CD14-positive monocyte (primary cell): Measurements from ENCODE around the gene PRR20A. TPM values are rescaled to one million over a fixed set of nuclear protein-coding genes. Genes with fewer than 3 reads are reported as not detected.

Experiments used
- DNase-seq, 3 donors: peaks; one replicate each; pipeline ENCODE4 v3.0.0-alpha.2; 2011 to 2022
- H2AFZ ChIP-seq: 2 replicates; pipeline ENCODE4 v1.6.0; 2012; ENCODE audit warnings: mild to moderate bottlenecking, low read depth, low read length, inconsistent platforms; ENCODE audit not compliant: insufficient read depth, poor library complexity, severe bottlenecking
- H3K27ac ChIP-seq, 2 donors: 1 replicate in 1 of 2; 2 replicates in 1 of 2; pipeline ENCODE4 v1.5.1; 2012 to 2013; ENCODE audit warnings: low read length in 2 of 2, control low read depth in 1 of 2, inconsistent platforms in 1 of 2, low read depth in 1 of 2, mild to moderate bottlenecking in 1 of 2
- H3K27me3 ChIP-seq, 2 donors: one replicate each; pipeline versions ENCODE4 v1.6.0 to v1.6.1; 2011 to 2013; ENCODE audit warnings: low read length in 2 of 2; ENCODE audit not compliant: control insufficient read depth in 2 of 2, insufficient read depth in 2 of 2
- H3K36me3 ChIP-seq, 2 donors: replicated peaks in 1 of 2; 1 replicate in 1 of 2; 2 replicates in 1 of 2; pipeline versions ENCODE4 v1.5.1 to v1.6.1; 2012 to 2013; ENCODE audit warnings: low read length in 2 of 2, control low read depth in 1 of 2, inconsistent platforms in 1 of 2, mild to moderate bottlenecking in 1 of 2; ENCODE audit not compliant: insufficient read depth in 2 of 2, control insufficient read depth in 1 of 2
- H3K4me1 ChIP-seq, 2 donors: 1 replicate in 1 of 2; 2 replicates in 1 of 2; pipeline versions ENCODE4 v1.5.1 to v1.6.1; 2012 to 2013; ENCODE audit warnings: low read length in 2 of 2, control low read depth in 1 of 2, inconsistent platforms in 1 of 2, mild to moderate bottlenecking in 1 of 2, moderate library complexity in 1 of 2; ENCODE audit not compliant: insufficient read depth in 2 of 2, control insufficient read depth in 1 of 2
- H3K4me2 ChIP-seq: replicated peaks from 2 replicates; pipeline ENCODE3; 2012; ENCODE audit warnings: low read length, moderate library complexity, mild to moderate bottlenecking; ENCODE audit not compliant: poor library complexity, severe bottlenecking; ENCODE audit errors: extremely low read depth
- H3K4me3 ChIP-seq, 3 experiments: fragments of 200-600 bp in 1 of 3; sonication (generic) in 1 of 3; replicated peaks in 1 of 3; 1 replicate in 2 of 3; 2 replicates in 1 of 3; pipeline ENCODE4 v1.5.1; 2011 to 2013; ENCODE audit warnings: low read length in 3 of 3, mild to moderate bottlenecking in 3 of 3, control low read depth in 2 of 3, low read depth in 2 of 3, inconsistent platforms in 1 of 3, moderate library complexity in 1 of 3
- H3K79me2 ChIP-seq: 2 replicates; pipeline ENCODE4 v1.6.0; 2012; ENCODE audit warnings: mild to moderate bottlenecking, control low read depth, inconsistent platforms, low read length, moderate library complexity; ENCODE audit not compliant: insufficient read depth
- H3K9ac ChIP-seq: 2 replicates; pipeline ENCODE4 v1.6.0; 2017; ENCODE audit warnings: low read length, mild to moderate bottlenecking; ENCODE audit not compliant: insufficient read depth, poor library complexity, severe bottlenecking
- H3K9me3 ChIP-seq, 2 donors: replicated peaks in 1 of 2; 1 replicate in 1 of 2; 2 replicates in 1 of 2; pipeline versions ENCODE4 v1.5.1 to v1.6.1; 2012 to 2013; ENCODE audit warnings: low read length in 2 of 2, control low read depth in 1 of 2; ENCODE audit not compliant: control insufficient read depth in 1 of 2, insufficient read depth in 1 of 2
- H4K20me1 ChIP-seq: 2 replicates; pipeline ENCODE4 v1.6.0; 2012; ENCODE audit warnings: mild to moderate bottlenecking, low read length, control low read depth, moderate library complexity; ENCODE audit not compliant: insufficient read depth
- H3K27ac Mint-ChIP-seq, 7 donors: one replicate each; pipeline ENCODE4 v1.8.0; 2020; ENCODE audit warnings: mild to moderate bottlenecking in 7 of 7, mixed read lengths in 7 of 7, moderate library complexity in 6 of 7, inconsistent platforms in 2 of 7
- H3K27me3 Mint-ChIP-seq, 3 donors: one replicate each; pipeline ENCODE4 v1.8.0; 2021 to 2022; ENCODE audit warnings: low read depth in 3 of 3, mild to moderate bottlenecking in 3 of 3, mixed read lengths in 3 of 3, moderate library complexity in 3 of 3, inconsistent platforms in 1 of 3
- H3K36me3 Mint-ChIP-seq, 2 donors: one replicate each; pipeline ENCODE4 v1.8.0; 2020; ENCODE audit warnings: mixed read lengths in 2 of 2, inconsistent platforms in 1 of 2, mild to moderate bottlenecking in 1 of 2
- H3K4me1 Mint-ChIP-seq: one replicate; pipeline ENCODE4 v1.8.0; 2020; ENCODE audit warnings: mild to moderate bottlenecking, mixed read lengths
- H3K4me3 Mint-ChIP-seq, 2 donors: one replicate each; pipeline ENCODE4 v1.8.0; 2020; ENCODE audit warnings: mild to moderate bottlenecking in 2 of 2, mixed read lengths in 2 of 2, moderate library complexity in 1 of 2
- H3K9me3 Mint-ChIP-seq, 7 donors: one replicate each; pipeline ENCODE4 v1.8.0; 2020 to 2022; ENCODE audit warnings: mixed read lengths in 7 of 7, mild to moderate bottlenecking in 6 of 7, moderate library complexity in 6 of 7, inconsistent platforms in 2 of 7
- CTCF ChIP-seq: fragments of 200-600 bp; IDR thresholded peaks from one replicate; pipeline ENCODE4 v1.8.0; 2022; ENCODE audit warnings: antibody characterized with exemption, mild to moderate bottlenecking
- WGBS: methylation state at CpG from one replicate; pipeline ENCODE4 v1.1.5; 2013; ENCODE audit warnings: missing lambda C conversion rate; ENCODE audit not compliant: insufficient coverage; 5-methylcytosine and 5-hydroxymethylcytosine counted together
- intact Hi-C, 2 donors: fragments of 100-400 bp; cut with micrococcal nuclease; formaldehyde crosslinking; loops; one replicate each; pipeline versions ENCODE4 v1.15.0 to v1.15.1; 2023
- polyA plus RNA-seq, 3 donors: library from polyadenylated mRNA; depleted of rRNA in 1 of 3; unstranded in 2 of 3; stranded (reverse) in 1 of 3; fragments of 300-500 nt in 2 of 3; fragments of >200 nt in 1 of 3; fragmentation: Illumina TruSeq in 2 of 3; gene quantifications; 1 replicate in 2 of 3; 2 replicates in 1 of 3; pipeline ENCODE4 v1.2.3, GENCODE V29; 2012 to 2021
- small RNA-seq: library from RNA; depleted of rRNA; stranded (forward); fragments of <200 nt; gene quantifications from one replicate; pipeline ENCODE3, GENCODE V24; 2012; ENCODE audit warnings: low read depth; ENCODE audit not compliant: insufficient read length

The PRR20A gene
- polyA plus RNA-seq, 3 donors: not detected

GRCh38 chr13:57191667-57192066, 50.9 kb downstream of the PRR20A start:
- Histone ChIP-seq H3K9ac (no peak overlapping the region), H3K9me3 (peaks cover 0 to 5% of the 10 kb centered on the region in 2 donors), H3K27ac (no peak overlapping the region), H3K4me1 (no peaks in the 10 kb centered on the region), H2AFZ (no peak overlapping the region), H3K36me3 (no peaks in the 10 kb centered on the region), H4K20me1 (no peaks in the 10 kb centered on the region), H3K4me2 (no peak overlapping the region), H3K4me3 (no peak overlapping the region), H3K27me3 (no peaks in the 10 kb centered on the region), H3K79me2 (no peaks in the 10 kb centered on the region)
- no CpG with 5 or more reads among the region's 1 CpG for WGBS
- no peak for DNase-seq
- TF ChIP-seq CTCF: no peak
- Mint-ChIP-seq H3K27me3 (no peaks in the 10 kb centered on the region), H3K36me3 (no peaks in the 10 kb centered on the region), H3K9me3 (peaks cover 0 to 4% (median 0%) of the 10 kb centered on the region in 7 donors), H3K27ac (no peak overlapping the region), H3K4me1 (no peaks in the 10 kb centered on the region), H3K4me3 (no peak overlapping the region)
- intact Hi-C loops: no loop called here

Small RNA genes lying within 50 kb of the gene (small RNA-seq; reads per million reads assigned to genes)
- gene PRR20FP: not detected

Other genes starting within 250 kb of the PRR20A start
- gene PRR20B, start 6.6 kb downstream of the PRR20A start, polyA plus RNA-seq: not detected
- not detected for gene PRR20C, start 13.1 kb downstream of the PRR20A start, polyA plus RNA-seq
- not detected for gene PRR20D, start 19.7 kb downstream of the PRR20A start, polyA plus RNA-seq
- not detected for gene PRR20E, start 26.3 kb downstream of the PRR20A start, polyA plus RNA-seq